Sigmoid colon (tissue), 4 donors: ENCODE results near the gene BRD2.

ENCODE experiments used
- CTCF ChIP-seq, 4 experiments: fragments of 450-650 bp in 3 of 4; fragments of 200-600 bp in 1 of 4; IDR thresholded peaks; one replicate each; pipeline ENCODE4 v1.5.1; 2016 to 2019; ENCODE audit warnings: antibody characterized with exemption in 4 of 4, mild to moderate bottlenecking in 3 of 4, moderate library complexity in 2 of 4
- POLR2A ChIP-seq, 2 donors: fragments of 450-650 bp; IDR thresholded peaks; one replicate each; pipeline ENCODE4 v1.6.1; 2016; ENCODE audit warnings: antibody characterized with exemption in 2 of 2, mild to moderate bottlenecking in 2 of 2, moderate library complexity in 2 of 2
- POLR2AphosphoS5 ChIP-seq, 4 donors: sonication (generic); formaldehyde crosslinking; IDR thresholded peaks; one replicate each; pipeline ENCODE4 v1.6.1; 2017; ENCODE audit warnings: antibody characterized with exemption in 4 of 4

- no peak for TF ChIP-seq POLR2A (IDR thresholded peaks at IDR 0.05)
- no peak for TF ChIP-seq CTCF (IDR thresholded peaks at IDR 0.05)
- peak in 2 of 4 donors; percentile 23 to 35 for TF ChIP-seq POLR2AphosphoS5 (IDR thresholded peaks at IDR 0.05)
Measured at GRCh38 chr6:32972353-32973143, 4.2 kb downstream of the BRD2 start.
